ENCODE results near the gene IRF9.
"Not testable (repeated sequence)": the region's sequence is repeated elsewhere in the genome, so short reads cannot be mapped to it uniquely, and the experiment has no call there.

IRF9 gene

GRCh38 chr14:24195186-24196070 lies 34.4 kb downstream of the IRF9 start, which contains the start of gene TM9SF1:
Gene TM9SF1 (minus strand): TSS chr14:24195441. CDS start chr14:24195019, 422 bp downstream.
- peak; percentile 87 for DNase-seq

GRCh38 chr14:24196071-24197055 lies 35.3 kb downstream of the IRF9 start:
- no peak for DNase-seq

GRCh38 chr14:24197056-24197450 lies 36.0 kb downstream of the IRF9 start:
- no peak for DNase-seq

GRCh38 chr14:24198814-24199524 lies 37.9 kb downstream of the IRF9 start:
- no peak for DNase-seq

- DNase-seq, result not testable (repeated sequence)
These were observed 41.5 kb downstream of the IRF9 start for GRCh38 chr14:24202538-24202937.

GRCh38 chr14:24203249-24203886 lies 42.3 kb downstream of the IRF9 start:
- DNase-seq, result not testable (repeated sequence)

GRCh38 chr14:24204163-24205146 lies 43.4 kb downstream of the IRF9 start:
- DNase-seq, result no peak

- DNase-seq, result no peak
These were observed 45.4 kb downstream of the IRF9 start for GRCh38 chr14:24206260-24207103.

- no peak for DNase-seq
These were observed 46.1 kb downstream of the IRF9 start for GRCh38 chr14:24207104-24207551.

GRCh38 chr14:24207625-24208024 lies 46.6 kb downstream of the IRF9 start:
- no peak for DNase-seq

GRCh38 chr14:24211311-24211710 lies 50.2 kb downstream of the IRF9 start:
- no peak for DNase-seq

- DNase-seq, result peak; percentile 97
These were observed 52.1 kb downstream of the IRF9 start, which contains the start of gene CHMP4A for GRCh38 chr14:24212924-24213865. Gene CHMP4A (minus strand): TSS chr14:24213488. CDS start chr14:24213439, 49 bp downstream.

- no peak for DNase-seq
These were observed 53.0 kb downstream of the IRF9 start for GRCh38 chr14:24213866-24214662.

GRCh38 chr14:24215495-24216344 lies 54.7 kb downstream of the IRF9 start, which contains the start of gene MDP1:
Gene MDP1 (minus strand): TSS chr14:24216066. CDS start chr14:24215955, 111 bp downstream.
- peak; percentile 85 for DNase-seq
